RWPE2 (cell line): ENCODE measurements around the gene TEX2.
A peak's percentile ranks its signal among the peaks of the same experiment; 100 is the strongest.

Experiments
- ATAC-seq: fragments of 200-7000 bp; cut with Tn5 transposase; 3 replicates; pipeline ENCODE4 v1.9.1; 2021; ENCODE audit warnings: low read depth
- DNase-seq: peaks from one replicate; pipeline ENCODE4 v3.0.0-alpha.2; 2020; ENCODE audit warnings: low spot score
- H3K27ac ChIP-seq: fragments of 450-650 bp; 2 replicates; pipeline ENCODE4 v1.5.1; 2017; ENCODE audit warnings: mild to moderate bottlenecking; ENCODE audit not compliant: poor library complexity, severe bottlenecking
- H3K27me3 ChIP-seq: fragments of 250-450 bp; sonication (Bioruptor Pico); 2 replicates; pipeline ENCODE4 v1.5.1; 2021; ENCODE audit warnings: mild to moderate bottlenecking, moderate library complexity; ENCODE audit not compliant: insufficient read depth, poor library complexity, severe bottlenecking
- H3K36me3 ChIP-seq: fragments of 250-450 bp; sonication (Bioruptor Pico); 2 replicates; pipeline ENCODE4 v1.5.1; 2020; ENCODE audit warnings: low read depth, mild to moderate bottlenecking, moderate library complexity
- H3K4me1 ChIP-seq: fragments of 250-450 bp; sonication (Bioruptor Pico); 2 replicates; pipeline ENCODE4 v1.5.1; 2021; ENCODE audit warnings: mild to moderate bottlenecking, moderate library complexity; ENCODE audit not compliant: insufficient read depth, poor library complexity, severe bottlenecking
- H3K4me3 ChIP-seq: fragments of 250-450 bp; sonication (Bioruptor Pico); 2 replicates; pipeline ENCODE4 v1.5.1; 2021; ENCODE audit warnings: mild to moderate bottlenecking, moderate library complexity; ENCODE audit not compliant: severe bottlenecking
- H3K9me3 ChIP-seq: fragments of 250-450 bp; sonication (Bioruptor Pico); 2 replicates; pipeline ENCODE4 v1.5.1; 2021; ENCODE audit warnings: mild to moderate bottlenecking, moderate library complexity; ENCODE audit not compliant: severe bottlenecking
- TF ChIP-seq, protein P1 (sequence below): fragments of 450-650 bp; IDR thresholded peaks from one replicate; pipeline ENCODE4 v1.5.1; 2017; ENCODE audit warnings: mild to moderate bottlenecking, moderate library complexity; ENCODE audit not compliant: poor library complexity, severe bottlenecking

The TEX2 gene

DNA sequence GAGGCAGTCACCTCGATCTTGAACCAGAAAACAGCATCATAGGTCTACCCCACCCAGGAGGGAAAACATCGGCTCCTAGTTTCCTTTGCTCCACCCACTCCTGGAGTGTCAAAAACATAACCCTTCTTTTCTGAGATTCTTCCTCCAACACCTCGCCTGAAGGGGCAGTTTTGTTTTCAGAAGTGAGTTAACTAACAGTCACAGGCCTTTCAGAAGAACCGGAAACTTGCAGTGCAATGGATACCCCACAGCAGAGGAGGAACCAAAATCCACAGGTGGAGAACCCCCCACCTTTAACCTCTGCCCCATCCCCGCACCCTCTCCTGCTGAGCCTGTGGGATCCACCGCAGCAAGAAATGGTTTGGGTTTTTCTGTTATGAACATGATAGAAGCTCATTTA lies 7.8 kb upstream of the TEX2 start:
- ATAC-seq (no peak), DNase-seq (no peak)
- H3K27me3 ChIP-seq = no peaks in the 10 kb centered on the region
- H3K9me3 ChIP-seq = peaks cover 2% of the 10 kb centered on the region
- no peaks in the 10 kb centered on the region for H3K36me3 ChIP-seq
- TF ChIP-seq, protein P1, sequence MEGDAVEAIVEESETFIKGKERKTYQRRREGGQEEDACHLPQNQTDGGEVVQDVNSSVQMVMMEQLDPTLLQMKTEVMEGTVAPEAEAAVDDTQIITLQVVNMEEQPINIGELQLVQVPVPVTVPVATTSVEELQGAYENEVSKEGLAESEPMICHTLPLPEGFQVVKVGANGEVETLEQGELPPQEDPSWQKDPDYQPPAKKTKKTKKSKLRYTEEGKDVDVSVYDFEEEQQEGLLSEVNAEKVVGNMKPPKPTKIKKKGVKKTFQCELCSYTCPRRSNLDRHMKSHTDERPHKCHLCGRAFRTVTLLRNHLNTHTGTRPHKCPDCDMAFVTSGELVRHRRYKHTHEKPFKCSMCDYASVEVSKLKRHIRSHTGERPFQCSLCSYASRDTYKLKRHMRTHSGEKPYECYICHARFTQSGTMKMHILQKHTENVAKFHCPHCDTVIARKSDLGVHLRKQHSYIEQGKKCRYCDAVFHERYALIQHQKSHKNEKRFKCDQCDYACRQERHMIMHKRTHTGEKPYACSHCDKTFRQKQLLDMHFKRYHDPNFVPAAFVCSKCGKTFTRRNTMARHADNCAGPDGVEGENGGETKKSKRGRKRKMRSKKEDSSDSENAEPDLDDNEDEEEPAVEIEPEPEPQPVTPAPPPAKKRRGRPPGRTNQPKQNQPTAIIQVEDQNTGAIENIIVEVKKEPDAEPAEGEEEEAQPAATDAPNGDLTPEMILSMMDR = no peak
- H3K4me1 ChIP-seq = no peaks in the 10 kb centered on the region
- no peak overlapping the region for H3K4me3 ChIP-seq
- H3K27ac ChIP-seq = no peak overlapping the region

DNA sequence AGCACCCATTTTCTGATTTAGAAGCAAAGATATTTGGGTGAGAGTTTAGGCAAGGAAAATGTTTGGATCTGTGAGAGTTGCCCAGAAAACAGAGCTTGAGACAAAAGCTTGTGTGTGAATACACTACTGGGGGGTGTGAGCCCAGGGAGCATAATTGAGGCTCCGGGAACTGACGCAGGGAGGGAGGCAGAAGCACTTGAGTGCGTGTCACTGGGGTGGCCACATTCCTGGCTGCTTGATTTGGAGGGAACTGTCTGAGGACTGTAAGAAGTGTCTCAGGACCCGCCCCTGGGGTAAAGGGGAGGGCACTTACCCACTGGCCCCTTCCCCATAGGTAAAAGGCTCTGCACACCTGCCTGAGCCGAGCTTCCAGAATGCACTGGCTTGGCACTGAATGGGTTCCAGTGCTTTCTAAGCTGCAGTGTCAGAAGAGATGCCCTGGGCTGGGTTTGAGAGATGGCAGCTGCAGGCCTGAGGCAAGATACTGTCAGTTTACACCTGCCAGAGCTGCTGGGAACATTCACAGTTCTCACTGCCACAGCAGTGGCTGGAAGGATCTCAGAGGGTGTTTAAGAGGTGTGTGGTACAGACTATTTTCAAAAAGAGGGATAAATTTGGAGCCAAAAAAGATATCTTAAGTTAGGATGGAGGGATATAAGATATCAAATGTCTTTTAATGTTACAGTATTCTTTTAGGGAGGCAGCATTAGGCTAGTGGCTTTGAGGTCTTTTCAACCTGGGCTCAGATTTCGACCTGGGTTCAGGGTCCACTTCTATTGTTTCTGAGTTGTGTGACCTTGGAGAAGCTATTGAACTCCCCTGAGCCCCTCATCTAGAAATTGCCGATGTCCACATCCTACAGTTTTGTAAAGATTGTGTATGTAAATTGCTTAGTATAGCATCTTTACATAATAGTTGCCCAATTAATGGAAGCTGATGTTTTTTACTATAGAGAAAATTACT lies 6.9 kb upstream of the TEX2 start:
- no peak for ATAC-seq
- Histone ChIP-seq H3K4me3 (no peak overlapping the region), H3K4me1 (no peaks in the 10 kb centered on the region), H3K27me3 (no peaks in the 10 kb centered on the region), H3K9me3 (peaks cover 2% of the 10 kb centered on the region), H3K36me3 (no peaks in the 10 kb centered on the region), H3K27ac (no peak overlapping the region)
- TF ChIP-seq, protein P1 = no peak
- no peak for DNase-seq

DNA sequence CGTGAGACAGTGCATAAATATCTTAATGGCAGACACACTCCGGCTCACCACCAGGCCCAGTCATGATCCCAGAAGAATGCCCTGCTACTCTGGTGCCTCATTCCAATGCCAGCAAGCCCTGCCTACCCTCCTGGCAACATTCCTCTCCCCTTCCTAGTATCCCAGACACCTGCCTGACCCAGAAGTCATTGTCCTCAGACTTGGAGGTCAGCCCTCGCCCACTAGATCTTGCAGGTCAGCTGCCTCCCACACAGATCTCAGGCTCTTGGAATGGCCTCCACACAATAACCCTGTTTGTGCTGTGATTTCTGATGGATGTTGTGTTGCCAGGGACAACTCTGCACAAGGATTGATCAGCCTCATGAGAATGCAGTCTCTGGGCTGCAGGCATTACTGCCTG lies 1.8 kb upstream of the TEX2 start:
- TF ChIP-seq, protein P1 = no peak
- Histone ChIP-seq H3K9me3 (no peaks in the 10 kb centered on the region), H3K27me3 (no peaks in the 10 kb centered on the region), H3K27ac (no peak overlapping the region), H3K4me3 (no peak overlapping the region), H3K36me3 (no peaks in the 10 kb centered on the region), H3K4me1 (peaks cover 16% of the 10 kb centered on the region)
- DNase-seq = no peak
- ATAC-seq = no peak

DNA sequence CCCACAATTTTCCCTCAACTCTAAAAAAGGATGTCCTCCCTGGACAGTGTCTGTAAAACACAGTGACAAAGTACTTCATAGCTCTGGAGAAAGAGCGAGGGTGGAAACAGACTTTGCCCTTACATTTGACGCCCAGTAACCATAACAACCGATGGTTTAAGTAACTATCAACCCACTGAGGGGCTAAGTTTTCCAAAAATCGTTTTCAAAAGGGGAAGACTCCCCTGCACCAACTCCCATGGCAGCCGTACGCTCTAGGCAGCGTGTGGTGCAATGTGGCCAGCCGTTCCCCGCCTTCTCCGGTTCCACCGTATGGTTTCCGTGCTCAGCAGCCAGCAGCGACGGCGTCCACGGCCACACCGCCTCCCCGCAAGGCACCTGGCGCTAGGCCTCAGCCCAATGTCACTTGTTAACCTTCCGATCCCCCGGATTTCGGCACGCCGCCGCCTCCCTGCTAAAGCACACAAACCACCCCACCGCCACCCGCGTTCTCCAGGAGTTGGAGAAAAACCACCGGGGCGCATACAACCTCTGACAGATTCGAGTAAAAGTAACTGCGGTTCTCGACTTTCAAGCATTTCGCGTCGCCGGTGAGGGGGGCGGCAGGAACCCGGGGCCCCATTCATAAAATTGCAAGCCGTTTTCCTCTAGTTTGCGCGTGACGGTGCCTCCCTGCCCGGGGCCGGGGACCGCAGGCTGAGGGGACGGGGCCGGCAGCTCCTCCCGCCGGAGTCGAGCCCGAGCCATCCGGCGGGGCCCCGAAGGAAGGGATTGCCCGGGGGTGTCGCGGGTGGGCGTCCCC lies 661 bp downstream of the TEX2 start:
- ATAC-seq (peak; percentile 36), DNase-seq (no peak)
- Histone ChIP-seq H3K9me3 (no peaks in the 10 kb centered on the region), H3K27me3 (no peaks in the 10 kb centered on the region), H3K36me3 (no peaks in the 10 kb centered on the region), H3K27ac (peak overlapping the region; percentile 69), H3K4me1 (peaks cover 30% of the 10 kb centered on the region), H3K4me3 (peak overlapping the region; percentile 90)
- TF ChIP-seq, protein P1 = no peak
